Measurements from ENCODE around the gene PSME3IP1.
A peak's percentile ranks its signal among the peaks of the same experiment; 100 is the strongest.

PSME3IP1 gene

DNA sequence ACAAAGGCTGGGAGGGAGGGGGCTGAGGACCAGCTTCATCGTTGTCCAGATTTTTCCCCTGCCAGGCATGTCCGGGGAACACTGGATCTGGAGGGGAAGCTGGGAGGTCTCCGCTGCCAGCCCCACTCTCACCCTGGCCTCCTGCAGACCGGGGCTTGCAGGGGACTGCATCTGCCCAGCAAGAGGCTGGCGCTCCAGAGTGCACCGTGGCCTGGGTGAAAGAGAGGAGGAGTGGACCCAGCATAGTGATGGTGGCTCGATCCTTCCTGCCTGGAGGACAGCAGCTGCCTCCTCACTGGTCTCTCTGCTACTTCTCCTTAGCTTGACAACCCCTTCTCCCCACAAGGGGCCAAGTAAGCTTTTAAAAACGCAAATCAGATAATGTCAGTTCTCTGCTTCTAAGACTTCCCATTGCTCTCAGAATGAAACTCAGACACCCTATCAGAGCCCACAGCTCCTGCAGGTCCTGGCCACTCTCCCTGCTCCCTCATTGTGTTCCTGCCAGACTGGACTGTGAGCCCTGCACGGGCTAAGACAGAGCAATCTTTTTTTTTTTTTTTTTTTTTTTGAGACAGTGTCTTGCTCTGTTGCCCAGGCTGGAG lies 78.4 kb downstream of the PSME3IP1 start:
- Histone ChIP-seq H3K4me1 (ENCODE audit: control insufficient read depth, insufficient read depth, low read length) (peaks cover 3% of the 10 kb centered on the region; the same call in 1 of the 2 replicates), H3K36me3 (ENCODE audit: control insufficient read depth in 2 of 2, insufficient read depth in 1 of 2, low read length in 2 of 2) (no peaks in the 10 kb centered on the region), H3K9me3 (ENCODE audit: control insufficient read depth, insufficient read depth, low read depth, low read length) (no peaks in the 10 kb centered on the region), H3K4me3 (ENCODE audit: low read depth, low read length) (no peak overlapping the region), H3K27ac (ENCODE audit: extremely low read depth, low read depth, low read length) (no peak overlapping the region)
- POLR2A ChIA-PET: no interaction called here
- CTCF ChIA-PET: interaction anchor here (0.6 kb wide), 1 partner anchor 31 kb away, joined by 4 read pairs; no protein-coding TSS in a partner anchor
- TF ChIP-seq ZNF555 (tag by site-specific recombination; conservative IDR thresholded peaks at IDR 0.05) (no peak), ZIC2 (tag by site-specific recombination; IDR thresholded peaks at IDR 0.05) (0 out of 2 replicates have a peak, but pooled peaks have one; percentile 15)

DNA sequence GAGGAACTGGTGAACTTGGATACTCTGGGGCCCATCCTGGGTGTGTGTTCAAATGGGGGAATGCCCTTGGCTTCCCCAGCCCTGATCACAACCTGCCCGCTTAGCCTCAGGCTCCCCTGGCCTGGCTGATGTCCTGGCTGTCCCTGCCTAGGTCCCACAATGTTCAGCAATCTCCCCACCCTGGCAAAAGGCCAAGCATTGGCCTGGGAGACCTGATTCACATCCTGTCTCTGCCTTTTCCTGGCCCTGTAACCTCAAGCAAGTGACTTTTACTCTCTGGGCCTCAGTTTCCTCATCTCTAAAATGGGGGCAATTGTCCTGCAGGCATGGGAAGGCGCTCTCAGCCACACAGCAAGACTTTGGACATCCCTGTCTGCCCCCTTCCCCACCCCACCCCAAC lies 79.1 kb downstream of the PSME3IP1 start:
- CTCF ChIA-PET: no interaction called here
- Histone ChIP-seq H3K36me3 (ENCODE audit: control insufficient read depth in 2 of 2, insufficient read depth in 1 of 2, low read length in 2 of 2) (no peaks in the 10 kb centered on the region), H3K27ac (ENCODE audit: extremely low read depth, low read depth, low read length) (no peak overlapping the region), H3K4me3 (ENCODE audit: low read depth, low read length) (no peak overlapping the region), H3K4me1 (ENCODE audit: control insufficient read depth, insufficient read depth, low read length) (peaks cover 3% of the 10 kb centered on the region; the same call in 1 of the 2 replicates), H3K9me3 (ENCODE audit: control insufficient read depth, insufficient read depth, low read depth, low read length) (no peaks in the 10 kb centered on the region)
- POLR2A ChIA-PET: no interaction called here
- no peak for TF ChIP-seq ZSCAN30 (tag by site-specific recombination; IDR thresholded peaks at IDR 0.05)
- no peak for TF ChIP-seq ZNF658 (tag by site-specific recombination; IDR thresholded peaks at IDR 0.05)
- TF ChIP-seq ZNF514 (tag by site-specific recombination; IDR thresholded peaks at IDR 0.05): no peak
- TF ChIP-seq, protein P1, sequence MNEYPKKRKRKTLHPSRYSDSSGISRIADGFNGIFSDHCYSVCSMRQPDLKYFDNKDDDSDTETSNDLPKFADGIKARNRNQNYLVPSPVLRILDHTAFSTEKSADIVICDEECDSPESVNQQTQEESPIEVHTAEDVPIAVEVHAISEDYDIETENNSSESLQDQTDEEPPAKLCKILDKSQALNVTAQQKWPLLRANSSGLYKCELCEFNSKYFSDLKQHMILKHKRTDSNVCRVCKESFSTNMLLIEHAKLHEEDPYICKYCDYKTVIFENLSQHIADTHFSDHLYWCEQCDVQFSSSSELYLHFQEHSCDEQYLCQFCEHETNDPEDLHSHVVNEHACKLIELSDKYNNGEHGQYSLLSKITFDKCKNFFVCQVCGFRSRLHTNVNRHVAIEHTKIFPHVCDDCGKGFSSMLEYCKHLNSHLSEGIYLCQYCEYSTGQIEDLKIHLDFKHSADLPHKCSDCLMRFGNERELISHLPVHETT (tag by site-specific recombination; IDR thresholded peaks at IDR 0.05): no peak
- TF ChIP-seq KLF7 (tag by site-specific recombination; IDR thresholded peaks at IDR 0.05; ENCODE audit: borderline replicate concordance): no peak
- TF ChIP-seq YY1 (tag by site-specific recombination; IDR thresholded peaks at IDR 0.05): no peak
- no peak for TF ChIP-seq ZNF791 (tag by site-specific recombination; IDR thresholded peaks at IDR 0.05)
- TF ChIP-seq RBAK (tag by site-specific recombination; IDR thresholded peaks at IDR 0.05): no peak
- TF ChIP-seq, protein P2, sequence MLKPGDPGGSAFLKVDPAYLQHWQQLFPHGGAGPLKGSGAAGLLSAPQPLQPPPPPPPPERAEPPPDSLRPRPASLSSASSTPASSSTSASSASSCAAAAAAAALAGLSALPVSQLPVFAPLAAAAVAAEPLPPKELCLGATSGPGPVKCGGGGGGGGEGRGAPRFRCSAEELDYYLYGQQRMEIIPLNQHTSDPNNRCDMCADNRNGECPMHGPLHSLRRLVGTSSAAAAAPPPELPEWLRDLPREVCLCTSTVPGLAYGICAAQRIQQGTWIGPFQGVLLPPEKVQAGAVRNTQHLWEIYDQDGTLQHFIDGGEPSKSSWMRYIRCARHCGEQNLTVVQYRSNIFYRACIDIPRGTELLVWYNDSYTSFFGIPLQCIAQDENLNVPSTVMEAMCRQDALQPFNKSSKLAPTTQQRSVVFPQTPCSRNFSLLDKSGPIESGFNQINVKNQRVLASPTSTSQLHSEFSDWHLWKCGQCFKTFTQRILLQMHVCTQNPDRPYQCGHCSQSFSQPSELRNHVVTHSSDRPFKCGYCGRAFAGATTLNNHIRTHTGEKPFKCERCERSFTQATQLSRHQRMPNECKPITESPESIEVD (tag by site-specific recombination; IDR thresholded peaks at IDR 0.05): no peak
- TF ChIP-seq ZNF747 (tag by site-specific recombination; IDR thresholded peaks at IDR 0.05): no peak
- TF ChIP-seq, protein P3, sequence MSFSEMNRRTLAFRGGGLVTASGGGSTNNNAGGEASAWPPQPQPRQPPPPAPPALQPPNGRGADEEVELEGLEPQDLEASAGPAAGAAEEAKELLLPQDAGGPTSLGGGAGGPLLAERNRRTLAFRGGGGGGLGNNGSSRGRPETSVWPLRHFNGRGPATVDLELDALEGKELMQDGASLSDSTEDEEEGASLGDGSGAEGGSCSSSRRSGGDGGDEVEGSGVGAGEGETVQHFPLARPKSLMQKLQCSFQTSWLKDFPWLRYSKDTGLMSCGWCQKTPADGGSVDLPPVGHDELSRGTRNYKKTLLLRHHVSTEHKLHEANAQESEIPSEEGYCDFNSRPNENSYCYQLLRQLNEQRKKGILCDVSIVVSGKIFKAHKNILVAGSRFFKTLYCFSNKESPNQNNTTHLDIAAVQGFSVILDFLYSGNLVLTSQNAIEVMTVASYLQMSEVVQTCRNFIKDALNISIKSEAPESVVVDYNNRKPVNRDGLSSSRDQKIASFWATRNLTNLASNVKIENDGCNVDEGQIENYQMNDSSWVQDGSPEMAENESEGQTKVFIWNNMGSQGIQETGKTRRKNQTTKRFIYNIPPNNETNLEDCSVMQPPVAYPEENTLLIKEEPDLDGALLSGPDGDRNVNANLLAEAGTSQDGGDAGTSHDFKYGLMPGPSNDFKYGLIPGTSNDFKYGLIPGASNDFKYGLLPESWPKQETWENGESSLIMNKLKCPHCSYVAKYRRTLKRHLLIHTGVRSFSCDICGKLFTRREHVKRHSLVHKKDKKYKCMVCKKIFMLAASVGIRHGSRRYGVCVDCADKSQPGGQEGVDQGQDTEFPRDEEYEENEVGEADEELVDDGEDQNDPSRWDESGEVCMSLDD (tag by site-specific recombination; IDR thresholded peaks at IDR 0.05): no peak
- TF ChIP-seq ZNF660 (tag by site-specific recombination; IDR thresholded peaks at IDR 0.05): no peak
- no peak for TF ChIP-seq YY2 (tag by site-specific recombination; IDR thresholded peaks at IDR 0.05)
- TF ChIP-seq OSR2 (tag by site-specific recombination; IDR thresholded peaks at IDR 0.05): no peak
- TF ChIP-seq, protein P4, sequence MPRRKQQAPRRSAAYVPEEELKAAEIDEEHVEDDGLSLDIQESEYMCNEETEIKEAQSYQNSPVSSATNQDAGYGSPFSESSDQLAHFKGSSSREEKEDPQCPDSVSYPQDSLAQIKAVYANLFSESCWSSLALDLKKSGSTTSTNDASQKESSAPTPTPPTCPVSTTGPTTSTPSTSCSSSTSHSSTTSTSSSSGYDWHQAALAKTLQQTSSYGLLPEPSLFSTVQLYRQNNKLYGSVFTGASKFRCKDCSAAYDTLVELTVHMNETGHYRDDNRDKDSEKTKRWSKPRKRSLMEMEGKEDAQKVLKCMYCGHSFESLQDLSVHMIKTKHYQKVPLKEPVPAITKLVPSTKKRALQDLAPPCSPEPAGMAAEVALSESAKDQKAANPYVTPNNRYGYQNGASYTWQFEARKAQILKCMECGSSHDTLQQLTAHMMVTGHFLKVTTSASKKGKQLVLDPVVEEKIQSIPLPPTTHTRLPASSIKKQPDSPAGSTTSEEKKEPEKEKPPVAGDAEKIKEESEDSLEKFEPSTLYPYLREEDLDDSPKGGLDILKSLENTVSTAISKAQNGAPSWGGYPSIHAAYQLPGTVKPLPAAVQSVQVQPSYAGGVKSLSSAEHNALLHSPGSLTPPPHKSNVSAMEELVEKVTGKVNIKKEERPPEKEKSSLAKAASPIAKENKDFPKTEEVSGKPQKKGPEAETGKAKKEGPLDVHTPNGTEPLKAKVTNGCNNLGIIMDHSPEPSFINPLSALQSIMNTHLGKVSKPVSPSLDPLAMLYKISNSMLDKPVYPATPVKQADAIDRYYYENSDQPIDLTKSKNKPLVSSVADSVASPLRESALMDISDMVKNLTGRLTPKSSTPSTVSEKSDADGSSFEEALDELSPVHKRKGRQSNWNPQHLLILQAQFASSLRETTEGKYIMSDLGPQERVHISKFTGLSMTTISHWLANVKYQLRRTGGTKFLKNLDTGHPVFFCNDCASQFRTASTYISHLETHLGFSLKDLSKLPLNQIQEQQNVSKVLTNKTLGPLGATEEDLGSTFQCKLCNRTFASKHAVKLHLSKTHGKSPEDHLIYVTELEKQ (tag by site-specific recombination; IDR thresholded peaks at IDR 0.05; ENCODE audit: borderline replicate concordance): no peak
- TF ChIP-seq ZNF112 (tag by site-specific recombination; IDR thresholded peaks at IDR 0.05): no peak
- TF ChIP-seq, protein P5, sequence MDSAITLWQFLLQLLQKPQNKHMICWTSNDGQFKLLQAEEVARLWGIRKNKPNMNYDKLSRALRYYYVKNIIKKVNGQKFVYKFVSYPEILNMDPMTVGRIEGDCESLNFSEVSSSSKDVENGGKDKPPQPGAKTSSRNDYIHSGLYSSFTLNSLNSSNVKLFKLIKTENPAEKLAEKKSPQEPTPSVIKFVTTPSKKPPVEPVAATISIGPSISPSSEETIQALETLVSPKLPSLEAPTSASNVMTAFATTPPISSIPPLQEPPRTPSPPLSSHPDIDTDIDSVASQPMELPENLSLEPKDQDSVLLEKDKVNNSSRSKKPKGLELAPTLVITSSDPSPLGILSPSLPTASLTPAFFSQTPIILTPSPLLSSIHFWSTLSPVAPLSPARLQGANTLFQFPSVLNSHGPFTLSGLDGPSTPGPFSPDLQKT (IDR thresholded peaks at IDR 0.05; ENCODE audit: borderline replicate concordance, low read depth, low read length): no peak
- no peak for TF ChIP-seq SP7 (tag by site-specific recombination; IDR thresholded peaks at IDR 0.05)

Data from HEK293 (cell line).